ENCODE results near the gene KLK1. TPM values are rescaled to one million over a fixed set of nuclear protein-coding genes. Genes with fewer than 3 reads are reported as not detected.

The KLK1 gene
- total and polyA plus RNA-seq, 12 donors, result 1.1 to 26.5 (median 2.4) TPM; not detected in 3

DNA sequence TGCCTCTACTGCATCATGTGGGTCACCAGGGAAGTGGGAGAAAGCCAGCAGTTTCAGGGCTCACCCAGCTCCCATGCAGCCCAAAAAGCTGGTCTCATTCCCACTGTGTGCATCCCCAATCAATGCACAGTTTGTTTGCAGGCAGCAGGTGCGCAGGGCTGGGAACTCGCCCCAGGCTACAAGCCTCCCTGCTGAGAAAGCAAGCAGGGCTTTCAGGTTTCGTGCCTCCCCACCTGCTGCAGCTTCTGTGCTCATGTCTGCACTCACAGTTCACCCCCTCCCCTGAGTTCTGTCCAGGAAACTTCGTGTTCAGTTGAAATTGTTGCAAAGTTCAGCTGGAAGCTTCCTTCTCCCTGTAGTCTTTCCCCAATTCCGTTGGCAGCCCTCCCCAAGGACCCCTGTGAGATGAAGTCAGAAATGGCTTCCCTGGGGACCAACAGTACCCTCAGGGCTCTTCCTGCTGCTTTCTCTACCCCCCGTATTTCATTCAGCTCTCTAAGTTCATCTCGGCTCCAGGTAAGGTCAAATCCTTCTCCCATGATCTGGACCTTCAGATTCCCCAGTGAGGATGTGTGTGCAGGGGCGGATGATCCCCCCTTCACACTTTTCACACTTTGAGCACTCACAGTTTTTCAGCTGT, 20.8 kb upstream of the KLK1 start:
- no peak for TF ChIP-seq CTCF (IDR thresholded peaks at IDR 0.05)
- no peak for TF ChIP-seq POLR2A (IDR thresholded peaks at IDR 0.05)
- intact Hi-C loops (cut with DNase I), result no loop called here
- Histone ChIP-seq H3K36me3 (replicated peaks in 1 of 2) (no peaks in the 10 kb centered on the region), H3K9me3 (replicated peaks in 1 of 3) (no peaks in the 10 kb centered on the region), H3K4me3 (no peak overlapping the region), H3K27me3 (no peaks in the 10 kb centered on the region), H3K27ac (no peak overlapping the region), H3K4me1 (replicated peaks in 1 of 2) (no peaks in the 10 kb centered on the region)
- DNase-seq, result no peak
- 58 to 70% (median 66%) methylated on average over 6 to 8 of the region's 8 CpGs for whole genome bisulfite sequencing, 4 donors

DNA sequence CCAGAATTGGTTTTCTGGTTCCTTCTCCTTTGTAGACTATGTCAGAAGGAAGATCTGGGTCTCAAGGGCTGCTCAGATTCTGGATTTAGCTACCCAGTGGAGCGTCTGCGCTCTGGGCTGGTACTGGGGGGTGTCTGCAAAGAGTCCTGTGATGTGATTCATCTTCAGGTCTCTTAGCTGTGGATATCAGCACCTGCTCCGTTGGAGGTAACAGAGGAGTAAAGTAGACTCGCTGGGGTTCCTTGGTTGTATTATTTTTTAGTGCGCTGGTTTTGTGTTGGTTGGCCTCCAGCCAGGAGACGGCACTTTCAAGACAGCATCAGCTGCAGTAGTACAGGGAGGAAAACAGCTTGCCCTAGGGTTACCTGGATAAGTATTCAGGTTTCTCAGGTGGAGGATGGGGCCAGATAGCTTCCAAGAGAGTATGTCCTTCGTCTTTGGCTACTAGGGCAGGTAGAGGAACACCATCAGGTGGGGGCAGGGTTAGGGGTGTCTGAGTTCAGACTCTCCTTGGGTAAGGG, 20.2 kb upstream of the KLK1 start:
- intact Hi-C loops (cut with DNase I), result no loop called here

DNA sequence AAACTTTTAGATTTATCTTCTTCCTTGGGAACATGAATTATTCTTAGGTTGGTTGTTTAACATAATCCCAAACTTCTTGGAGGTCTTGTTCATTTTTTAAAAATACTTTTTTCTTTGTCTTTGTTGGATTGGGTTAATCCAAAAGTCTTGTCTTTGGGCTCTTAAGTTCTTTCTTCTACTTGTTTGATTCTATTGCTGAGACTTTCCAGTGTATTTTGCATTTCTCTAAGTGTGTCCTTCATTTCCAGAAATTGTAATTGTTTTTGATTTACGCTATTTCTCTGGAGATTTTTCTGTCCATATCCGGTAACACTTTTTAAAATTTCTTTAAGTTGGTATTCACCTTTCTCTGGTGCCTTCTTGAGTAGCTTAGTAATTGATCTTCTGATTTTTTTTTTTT, 19.6 kb upstream of the KLK1 start:
- Histone ChIP-seq H3K27ac (no peak overlapping the region), H3K27me3 (no peaks in the 10 kb centered on the region), H3K4me1 (replicated peaks in 1 of 2) (no peaks in the 10 kb centered on the region), H3K36me3 (replicated peaks in 1 of 2) (no peaks in the 10 kb centered on the region), H3K4me3 (no peak overlapping the region), H3K9me3 (replicated peaks in 1 of 3) (no peaks in the 10 kb centered on the region)
- 89 to 92% (median 91%) methylated on average over 2 of the region's 2 CpGs for WGBS, 4 donors
- no peak for TF ChIP-seq CTCF (IDR thresholded peaks at IDR 0.05)
- no peak for TF ChIP-seq POLR2A (IDR thresholded peaks at IDR 0.05)
- no peak for DNase-seq
- intact Hi-C loops (cut with DNase I), result no loop called here

More for the DNA sequence above, 20.2 kb upstream of the KLK1 start:
- Histone ChIP-seq H3K4me1 (replicated peaks in 1 of 2) (no peaks in the 10 kb centered on the region), H3K9me3 (replicated peaks in 1 of 3) (no peaks in the 10 kb centered on the region), H3K27ac (no peak overlapping the region), H3K4me3 (no peak overlapping the region), H3K27me3 (no peaks in the 10 kb centered on the region), H3K36me3 (replicated peaks in 1 of 2) (no peaks in the 10 kb centered on the region)
- TF ChIP-seq CTCF (IDR thresholded peaks at IDR 0.05), result no peak
- TF ChIP-seq POLR2A (IDR thresholded peaks at IDR 0.05), result no peak
- DNase-seq, result no peak
- 62 to 81% (median 74%) methylated on average over 5 to 7 of the region's 7 CpGs for WGBS, 4 donors

- no peaks in the 10 kb centered on the region for H3K4me1 ChIP-seq (replicated peaks in 1 of 2)
- no peaks in the 10 kb centered on the region for H3K9me3 ChIP-seq (replicated peaks in 1 of 3)
- WGBS, 4 donors, result 65 to 78% (median 69%) methylated on average over 6 of the region's 6 CpGs
- TF ChIP-seq POLR2A (IDR thresholded peaks at IDR 0.05), result no peak
- no peak for TF ChIP-seq CTCF (IDR thresholded peaks at IDR 0.05)
- DNase-seq, result no peak
- no peak overlapping the region for H3K4me3 ChIP-seq
- H3K27ac ChIP-seq, result no peak overlapping the region
- no peaks in the 10 kb centered on the region for H3K36me3 ChIP-seq (replicated peaks in 1 of 2)
- H3K27me3 ChIP-seq, result no peaks in the 10 kb centered on the region
- intact Hi-C loops (cut with DNase I), result no loop called here
These were observed 18.5 kb upstream of the KLK1 start for GRCh38 chr19:50842130-50842529.

All from adrenal gland (tissue), 12 donors.